NCI-H1930 (cell line): ENCODE results near the gene BEST3.
A peak's percentile ranks its signal among the peaks of the same experiment; 100 is the strongest.

Experiments
- DNase-seq, 2 experiments: peaks; one replicate each; lab custom pipeline; 2025; lab: John Stamatoyannopoulos, UW

BEST3 gene

DNA sequence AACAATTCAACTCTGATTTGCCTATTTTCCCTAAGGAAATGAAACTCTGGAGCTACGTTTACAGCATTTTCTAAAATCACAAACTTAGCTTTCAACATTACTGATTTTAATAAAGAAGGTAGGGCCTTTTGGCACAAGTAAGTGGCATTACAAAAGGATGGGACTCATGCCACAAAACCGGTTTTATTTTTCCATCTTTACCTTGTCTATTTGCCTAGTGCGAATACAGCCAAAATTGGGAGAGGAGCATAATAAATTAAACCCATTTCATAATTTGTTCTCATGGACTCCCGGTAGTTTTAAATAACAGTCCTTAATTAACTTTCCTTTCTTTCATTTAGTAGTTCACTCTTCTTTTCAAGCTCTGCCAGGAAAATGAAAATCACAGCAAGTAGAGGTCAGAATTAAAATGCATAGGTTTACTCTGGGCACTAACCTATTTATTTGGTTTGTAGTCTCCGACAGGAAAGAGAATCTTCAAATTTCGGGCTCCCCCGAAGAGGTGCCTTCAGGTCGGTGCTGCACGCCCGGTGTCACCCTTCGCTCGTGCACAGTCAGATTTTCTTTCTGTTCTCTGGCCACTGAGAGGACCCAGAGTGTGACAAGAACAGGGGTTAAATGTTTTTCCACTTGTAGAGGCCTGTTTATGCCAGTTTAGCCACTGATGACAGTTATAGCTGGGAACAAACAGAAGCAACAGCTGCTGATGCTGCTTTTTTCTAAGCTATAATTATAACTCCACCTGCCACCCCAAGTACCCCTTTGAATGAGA lies at the start of gene BEST3:
TSS of gene BEST3 (minus strand) at position 535 of the 772 bp plus-strand sequence. CDS start 1,505 bp downstream, outside the sequence.
- peak; percentile 51 to 69 for DNase-seq

GRCh38 chr12:69744109-69744508 lies 45.0 kb upstream of the BEST3 start:
- no peak for DNase-seq

DNA sequence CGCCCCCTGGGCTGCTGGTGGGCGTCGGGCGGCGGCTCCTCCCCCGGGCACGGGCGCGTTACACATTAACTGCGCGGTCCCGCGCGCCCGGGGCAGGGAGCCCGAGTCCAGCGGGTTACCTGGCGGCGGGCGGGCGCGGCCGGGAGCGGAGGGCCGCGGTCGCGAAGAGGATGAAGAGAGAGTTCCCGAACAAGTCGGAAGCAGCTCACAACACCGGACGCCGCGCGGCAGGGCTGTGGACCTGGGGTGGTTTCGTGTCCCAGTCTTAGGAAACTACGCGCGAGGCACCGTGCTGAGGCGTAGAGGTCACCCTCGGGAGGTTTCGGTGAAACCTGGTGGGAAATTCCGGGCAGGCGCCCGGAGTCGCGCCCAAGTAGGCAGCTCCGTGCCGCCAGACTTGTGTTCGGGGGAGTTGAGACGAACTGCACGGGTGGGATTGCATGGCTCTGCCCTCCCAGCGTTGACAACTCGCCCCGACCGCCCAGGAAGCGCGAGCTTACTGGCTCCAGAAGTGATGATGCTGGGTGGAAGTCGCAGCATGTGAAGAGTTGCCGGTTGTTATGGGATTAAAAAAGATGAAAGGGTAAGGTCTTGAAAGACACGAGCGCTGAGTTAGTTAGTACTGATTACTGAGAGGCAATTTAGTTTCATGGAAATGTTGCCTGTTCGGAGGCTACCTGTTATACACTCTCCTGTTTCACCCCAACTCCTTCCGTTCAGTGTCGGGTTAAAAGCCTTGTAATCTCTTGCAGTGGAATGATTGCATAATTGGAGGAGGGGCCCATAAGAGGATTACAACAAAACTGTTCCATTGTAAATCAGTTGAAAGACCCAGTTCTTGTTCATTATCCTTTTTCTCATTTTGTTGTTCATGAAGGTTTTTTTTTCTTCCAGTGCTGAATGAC lies 40.4 kb upstream of the BEST3 start:
- peak in 1 of 2 experiments; percentile 47 for DNase-seq

DNA sequence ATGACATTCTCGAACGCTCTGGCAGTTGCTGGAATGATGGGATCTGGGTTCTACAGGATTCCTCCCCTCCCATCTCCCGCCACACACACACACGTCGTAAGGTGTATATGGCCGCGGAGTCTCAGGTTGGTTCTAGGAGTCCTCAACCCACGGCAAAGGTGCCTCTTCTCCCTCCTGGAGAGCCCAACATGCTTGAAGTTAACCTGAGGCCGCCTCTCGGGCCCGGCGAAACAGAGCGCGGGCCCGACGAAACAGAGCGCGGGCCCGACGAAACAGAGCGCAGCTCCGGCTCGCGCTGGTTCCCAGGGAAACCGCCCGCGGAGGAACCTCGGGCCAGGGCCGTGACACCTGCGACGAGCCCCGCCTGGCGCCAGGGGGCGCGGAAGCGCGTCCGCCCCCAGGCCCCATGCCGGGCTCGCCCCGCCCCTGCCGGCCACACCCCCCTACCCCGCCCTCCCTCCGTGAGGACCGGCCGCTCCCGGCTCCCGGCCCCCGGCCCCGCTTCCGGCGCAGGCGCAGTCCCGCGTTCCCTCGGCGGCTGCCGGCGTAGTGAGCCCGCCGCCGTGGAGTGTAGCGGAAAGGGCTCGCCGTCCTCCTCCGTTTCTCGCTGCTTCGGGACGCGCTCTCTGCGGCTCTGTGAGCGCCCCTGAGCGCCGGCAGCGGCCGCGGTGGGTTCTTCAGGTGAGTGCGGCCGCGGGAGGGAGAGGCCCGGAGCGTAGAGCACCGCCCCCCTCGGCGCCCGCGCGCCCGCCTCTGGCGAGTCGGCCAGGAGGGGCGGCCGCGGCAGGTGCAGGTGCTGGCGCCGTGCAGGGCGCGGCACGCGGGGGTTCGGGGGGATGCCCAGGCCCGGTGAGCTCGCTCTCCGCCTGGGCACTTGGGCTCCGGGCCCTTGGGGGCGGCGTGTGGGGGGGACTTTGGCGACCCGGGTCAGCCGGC lies 39.5 kb upstream of the BEST3 start, which contains the start of gene RAB3IP:
TSS of gene RAB3IP (plus strand) at position 510 of the 936 bp plus-strand sequence. CDS start 16,549 bp downstream, outside the sequence.
- peak; percentile 82 to 92 for DNase-seq

GRCh38 chr12:69733638-69734037 lies 34.5 kb upstream of the BEST3 start:
- no peak for DNase-seq

DNA sequence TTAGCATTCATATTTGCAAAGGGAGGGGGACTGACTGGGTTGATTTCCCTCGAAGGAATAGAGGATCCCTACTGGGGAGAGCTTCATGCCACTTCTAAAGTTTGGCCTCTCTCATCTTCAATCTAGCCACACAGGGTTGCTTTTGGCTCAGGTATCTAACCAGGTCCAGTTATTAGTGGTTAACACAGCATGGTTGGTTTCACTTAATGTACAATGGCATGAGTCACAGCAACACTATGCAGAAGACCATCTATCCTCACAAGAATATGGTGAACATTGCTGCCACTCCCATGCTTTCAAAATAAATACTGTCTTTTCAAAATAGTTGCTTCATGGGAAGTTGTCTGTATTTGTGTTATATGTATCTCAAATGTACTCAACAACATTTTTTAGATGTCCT lies 33.0 kb upstream of the BEST3 start:
- no peak for DNase-seq

DNA sequence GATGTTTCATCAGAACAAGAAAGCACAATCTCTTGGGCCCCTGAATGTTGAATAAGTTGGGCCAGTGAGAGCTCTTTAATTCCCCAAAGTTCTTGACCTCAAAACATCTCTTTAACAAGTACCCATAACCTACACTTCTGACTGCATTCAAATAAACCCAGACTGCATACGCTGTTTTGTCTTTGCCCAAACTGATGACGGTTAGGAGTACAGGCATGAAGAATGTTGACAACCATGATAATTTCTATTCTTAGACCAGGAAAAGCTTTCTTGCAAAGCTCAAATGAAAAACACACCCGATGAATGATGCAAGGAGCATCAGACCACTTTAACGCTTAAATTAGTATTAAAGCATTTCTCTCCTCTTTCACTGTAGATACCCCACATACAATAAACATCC lies 27.8 kb upstream of the BEST3 start:
- DNase-seq: no peak

GRCh38 chr12:69720750-69721149 lies 21.6 kb upstream of the BEST3 start:
- no peak for DNase-seq

- peak; percentile 71 to 75 for DNase-seq
Measured at GRCh38 chr12:69719336-69720316, 20.5 kb upstream of the BEST3 start.

- no peak for DNase-seq
Measured at GRCh38 chr12:69714542-69714941, 15.4 kb upstream of the BEST3 start.

GRCh38 chr12:69712826-69713225 lies 13.7 kb upstream of the BEST3 start:
- DNase-seq: no peak

DNA sequence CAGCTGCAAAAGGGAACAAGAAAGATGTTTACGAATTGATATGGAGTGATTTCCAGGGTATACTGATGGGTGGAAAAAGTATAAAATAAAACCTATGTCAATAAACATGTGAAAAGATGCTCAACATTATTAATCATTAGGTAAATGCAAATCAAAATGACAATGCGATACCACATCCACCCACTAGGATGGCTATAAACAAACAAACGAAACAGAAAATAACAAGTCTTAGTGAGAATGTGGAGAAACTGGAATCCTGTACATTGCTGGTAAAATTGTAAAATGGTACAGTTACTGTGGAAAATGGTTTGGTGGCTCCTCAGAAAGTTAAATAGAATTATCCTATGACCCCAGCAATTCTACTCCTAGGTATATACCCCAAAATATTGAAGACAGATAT lies 9.5 kb upstream of the BEST3 start:
- no peak for DNase-seq

DNA sequence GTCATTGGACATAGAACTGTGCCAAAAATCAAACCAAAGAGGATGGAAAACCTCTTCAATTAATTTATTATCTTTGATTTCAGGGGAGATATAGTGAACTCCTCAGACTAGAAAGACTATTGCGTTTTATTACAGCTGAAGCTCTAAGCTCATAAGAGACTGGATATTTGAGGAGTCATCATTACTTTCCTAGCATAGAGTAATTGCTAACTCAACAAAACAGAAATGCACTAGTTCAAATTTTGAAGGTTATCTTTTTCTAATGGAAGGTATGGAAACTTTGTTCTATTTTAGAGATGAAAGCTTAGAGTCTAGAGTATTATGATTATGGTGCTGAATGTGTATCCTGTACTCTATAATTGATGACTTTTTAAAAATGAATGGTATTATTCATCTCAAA lies 5.3 kb upstream of the BEST3 start:
- DNase-seq: no peak

GRCh38 chr12:69703146-69703642 lies 4.1 kb upstream of the BEST3 start:
- no peak for DNase-seq

DNA sequence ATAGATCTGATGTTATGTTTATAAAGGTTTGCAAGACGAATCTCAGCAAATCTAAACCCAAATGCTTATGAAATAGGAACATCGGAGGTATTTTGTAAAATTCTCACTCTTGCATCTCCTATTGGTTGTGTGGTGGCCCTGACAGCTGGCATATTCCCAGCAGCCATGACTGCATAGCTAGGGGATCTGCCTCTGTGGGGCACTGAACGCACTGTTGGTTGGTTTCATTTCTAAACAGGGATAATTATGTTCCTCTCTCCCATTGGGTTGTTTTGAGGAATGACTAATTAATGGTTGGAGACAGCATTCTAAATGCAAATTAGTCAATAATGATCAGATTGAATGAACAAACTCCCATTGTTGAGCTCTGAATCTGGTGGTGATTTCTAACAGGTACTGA lies 2.7 kb upstream of the BEST3 start:
- DNase-seq: no peak

GRCh38 chr12:69698054-69698453 lies 1.0 kb downstream of the BEST3 start:
- no peak for DNase-seq

DNA sequence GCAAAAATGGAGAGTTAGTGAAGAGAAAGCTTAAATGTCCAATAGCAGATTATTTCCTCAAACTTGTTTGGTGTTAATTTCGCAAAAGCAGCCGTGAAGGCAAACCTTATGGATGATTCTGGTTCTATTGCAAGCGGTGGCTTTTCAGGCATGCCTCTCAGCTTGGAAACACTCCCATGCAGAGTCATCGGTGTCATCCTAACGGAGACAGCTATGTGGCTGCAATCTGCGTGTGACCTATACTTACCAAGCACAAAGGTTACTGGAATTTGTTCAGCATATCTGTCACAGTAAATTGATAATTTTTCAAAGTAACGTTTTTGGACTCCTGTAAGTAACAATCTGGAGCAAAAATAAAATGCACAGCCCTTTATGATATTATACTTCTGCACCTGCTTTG lies 5.0 kb downstream of the BEST3 start:
- DNase-seq: no peak

GRCh38 chr12:69689638-69690037 lies 9.5 kb downstream of the BEST3 start:
- DNase-seq: no peak

DNA sequence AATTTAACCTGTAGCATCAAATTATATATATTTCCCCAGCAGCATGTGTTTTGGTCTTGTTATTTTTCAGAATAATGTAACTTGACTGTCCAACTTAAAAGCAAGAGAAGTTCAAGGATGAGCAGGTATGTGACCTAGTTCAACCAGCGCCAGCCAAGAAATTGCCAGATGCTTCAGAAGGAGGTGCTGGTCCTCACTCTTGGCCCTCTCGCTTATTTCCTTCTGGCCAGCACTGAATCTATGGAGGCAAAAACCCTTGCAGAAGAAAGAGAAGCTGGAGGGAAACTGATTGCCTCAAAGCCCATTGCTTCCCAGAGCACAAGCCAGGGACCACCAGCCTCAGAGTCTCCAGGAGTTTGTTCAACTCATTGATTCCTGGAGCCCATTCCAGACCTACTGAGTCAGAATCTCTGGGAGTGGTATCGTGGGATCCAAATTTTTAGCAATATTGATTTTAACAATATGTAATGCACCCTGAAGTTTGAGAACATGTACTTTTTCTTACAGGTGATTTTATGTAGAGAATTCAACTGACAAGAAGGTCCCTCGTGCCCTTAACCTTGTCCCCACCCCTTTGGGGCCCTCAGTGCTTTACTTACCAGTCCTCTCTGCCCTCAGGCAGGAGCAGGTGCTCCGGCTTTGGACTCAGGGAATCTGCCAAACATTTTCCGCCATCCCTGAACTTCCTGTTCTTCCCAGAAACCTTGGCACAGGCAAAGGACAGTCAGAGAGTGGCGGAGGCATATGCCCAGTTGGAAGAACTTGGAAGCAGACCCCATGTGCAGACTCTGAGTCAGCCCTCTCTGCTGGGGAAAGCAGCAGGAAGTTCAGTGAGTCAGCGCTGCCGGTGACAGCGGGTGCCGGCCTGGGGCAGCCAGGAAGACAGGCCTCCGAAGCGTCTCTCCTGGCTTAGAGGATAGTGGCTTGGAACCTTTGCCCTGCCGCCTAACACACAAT lies 10.4 kb downstream of the BEST3 start:
- no peak for DNase-seq
